ENCODE data around the gene PSAT1.
"Not testable (repeated sequence)": the region's sequence is repeated elsewhere in the genome, so short reads cannot be mapped to it uniquely, and the experiment has no call there.

The PSAT1 gene

GRCh38 chr9:78296893-78297671 is at the start of gene PSAT1:
TSS of gene PSAT1 (plus strand) at chr9:78297125. CDS start at chr9:78297211, 86 bp downstream.
- DNase-seq (ENCODE audit: low read depth in 3 of 3) = peak; percentile 85 to 89 (median 86)

GRCh38 chr9:78248635-78249034 is 48.3 kb upstream of the PSAT1 start:
- no peak for DNase-seq (ENCODE audit: low read depth in 3 of 3)

GRCh38 chr9:78249542-78249941 is 47.4 kb upstream of the PSAT1 start:
- no peak for DNase-seq (ENCODE audit: low read depth in 3 of 3)

DNA sequence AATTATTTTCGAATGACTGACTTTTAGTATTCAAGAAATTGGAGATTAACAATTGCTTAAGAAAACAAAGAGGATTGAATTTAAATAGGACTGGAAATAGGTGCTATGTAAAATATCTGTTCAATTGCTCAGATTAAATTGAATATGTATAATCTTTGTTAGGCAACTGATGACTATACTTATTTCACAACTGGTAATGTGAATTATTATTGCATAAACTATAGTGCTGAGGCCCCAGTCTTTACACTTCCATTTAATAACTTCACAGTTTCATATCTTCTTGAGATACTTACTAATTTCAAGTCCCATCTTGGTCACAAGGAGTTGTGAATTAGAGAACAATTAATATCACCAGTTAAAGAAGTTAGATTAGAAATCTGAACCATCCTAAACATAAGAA is 44.3 kb upstream of the PSAT1 start:
- no peak for DNase-seq (ENCODE audit: low read depth in 3 of 3)

DNA sequence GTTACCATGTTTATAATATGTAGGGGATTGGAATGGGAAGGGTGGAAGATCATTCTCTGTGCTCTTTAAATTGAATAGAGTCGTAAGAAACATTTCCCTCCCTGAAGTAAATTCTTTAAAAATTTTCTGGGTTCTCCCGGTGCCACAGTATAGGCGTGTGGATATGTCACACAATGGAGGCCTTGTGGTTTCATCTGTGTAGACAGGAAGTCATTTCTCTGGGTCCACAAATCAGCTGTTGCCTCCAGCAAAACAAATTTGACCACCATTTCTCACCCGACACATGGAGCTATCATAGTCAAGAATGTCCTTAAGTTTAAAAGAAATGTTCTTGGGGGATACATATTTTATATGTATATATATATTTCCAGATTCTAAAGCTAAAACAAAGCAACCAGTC is 43.6 kb upstream of the PSAT1 start:
- DNase-seq (ENCODE audit: low read depth in 3 of 3) = no peak

- no peak for DNase-seq (ENCODE audit: low read depth in 3 of 3)
Observed at GRCh38 chr9:78261403-78262001, 35.4 kb upstream of the PSAT1 start.

DNA sequence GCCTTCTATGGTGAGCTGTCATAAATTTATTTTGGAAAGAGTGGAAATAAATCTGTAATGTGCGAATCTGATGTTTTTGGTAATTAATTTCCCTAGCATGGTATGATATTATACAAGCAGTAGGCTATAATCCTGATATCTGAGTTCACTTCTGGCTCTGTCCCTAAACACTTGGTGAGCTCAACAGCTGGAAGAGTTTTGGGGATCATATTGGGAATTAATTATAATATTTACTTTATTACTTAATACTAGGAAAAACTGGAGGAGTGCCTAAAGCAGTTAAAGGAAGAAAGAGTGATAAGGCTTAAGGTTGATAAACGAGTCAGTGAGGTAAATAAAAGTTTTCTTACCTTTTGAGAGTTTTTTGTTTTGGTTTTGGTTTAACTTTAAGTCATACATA is 34.3 kb upstream of the PSAT1 start:
- no peak for DNase-seq (ENCODE audit: low read depth in 3 of 3)

GRCh38 chr9:78267889-78268288 is 29.0 kb upstream of the PSAT1 start:
- no peak for DNase-seq (ENCODE audit: low read depth in 3 of 3)

GRCh38 chr9:78269784-78270183 is 27.1 kb upstream of the PSAT1 start:
- DNase-seq (ENCODE audit: low read depth in 3 of 3) = no peak

- DNase-seq (ENCODE audit: low read depth in 3 of 3) = no peak
Observed at GRCh38 chr9:78272307-78272706, 24.6 kb upstream of the PSAT1 start.

DNA sequence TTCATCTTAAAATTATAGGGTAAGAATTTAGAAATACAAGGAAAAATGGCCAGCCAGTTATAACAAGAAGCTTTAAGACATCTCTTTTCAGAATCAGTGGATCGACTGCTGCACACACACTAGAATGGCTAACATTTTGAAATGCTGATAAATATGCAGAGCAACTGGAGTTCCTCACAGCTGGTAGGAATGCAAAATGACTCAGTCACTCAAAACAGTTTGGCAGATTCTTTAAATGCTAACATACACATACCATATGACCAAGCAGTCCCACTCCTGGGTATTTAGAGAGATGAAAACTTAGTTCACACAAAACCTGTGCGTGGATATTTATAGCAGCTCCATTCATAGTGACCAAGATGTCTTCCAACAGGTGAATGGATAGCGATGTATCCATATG is 23.2 kb upstream of the PSAT1 start:
- no peak for DNase-seq (ENCODE audit: low read depth in 3 of 3)

- no peak for DNase-seq (ENCODE audit: low read depth in 3 of 3)
Observed at GRCh38 chr9:78278177-78278777, 18.6 kb upstream of the PSAT1 start.

GRCh38 chr9:78278801-78279200 is 18.1 kb upstream of the PSAT1 start:
- no peak for DNase-seq (ENCODE audit: low read depth in 3 of 3)

DNA sequence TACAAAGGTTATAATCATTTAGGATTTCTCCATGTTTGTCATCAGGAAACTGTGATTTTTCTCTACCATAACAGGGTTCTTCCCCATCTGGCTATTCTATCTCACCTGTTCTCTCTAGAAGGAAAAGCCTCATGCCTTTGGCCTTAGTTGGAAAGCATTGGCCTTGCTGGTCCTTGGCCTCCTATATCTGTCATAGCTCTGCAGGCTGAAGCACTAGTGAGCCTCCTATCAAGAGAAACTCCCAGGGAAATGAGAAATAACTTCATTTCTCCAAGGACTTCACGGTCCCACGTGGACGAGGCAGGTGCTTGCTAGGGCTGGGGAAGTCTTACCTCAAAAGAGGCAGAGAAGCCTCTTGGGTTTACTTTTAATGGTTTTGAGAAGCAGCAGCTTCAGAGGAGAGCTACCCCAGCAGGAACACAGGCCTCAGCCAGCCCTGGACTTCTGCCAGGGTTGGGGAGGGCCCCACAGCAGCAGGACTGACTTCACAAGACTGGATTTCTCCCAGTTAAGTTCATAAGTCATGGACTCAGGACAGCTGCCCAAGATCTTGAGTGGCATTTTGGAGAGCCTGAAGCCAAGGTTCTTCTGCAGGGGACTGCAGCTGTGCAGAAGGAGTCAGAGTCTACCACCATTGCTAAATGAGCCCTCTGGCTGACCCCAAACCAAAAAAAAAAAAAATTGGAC is 15.8 kb upstream of the PSAT1 start:
- no peak for DNase-seq (ENCODE audit: low read depth in 3 of 3)

DNA sequence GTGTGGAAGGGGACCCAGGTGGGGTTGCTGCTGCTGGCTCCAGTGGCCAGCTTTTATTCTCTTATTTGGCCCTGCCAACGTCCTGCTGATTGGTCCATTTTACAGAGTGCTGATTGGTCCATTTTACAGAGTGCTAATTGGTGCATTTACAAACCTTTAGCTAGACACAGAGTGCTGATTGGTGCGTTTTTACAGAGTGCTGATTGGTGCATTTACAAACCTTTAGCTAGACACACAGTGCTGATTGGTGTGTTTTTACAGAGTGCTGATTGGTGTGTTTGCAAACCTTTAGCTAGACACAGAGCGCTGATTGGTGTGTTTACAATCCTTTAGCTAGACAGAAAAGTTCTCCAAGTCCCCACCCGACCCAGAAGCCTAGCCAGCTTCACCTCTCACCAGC is 12.7 kb upstream of the PSAT1 start:
- not testable (repeated sequence) for DNase-seq (ENCODE audit: low read depth in 3 of 3)

GRCh38 chr9:78286125-78286524 is 10.8 kb upstream of the PSAT1 start:
- no peak for DNase-seq (ENCODE audit: low read depth in 3 of 3)

- DNase-seq (ENCODE audit: low read depth in 3 of 3) = no peak
Observed at GRCh38 chr9:78286946-78287388, 10.0 kb upstream of the PSAT1 start.

GRCh38 chr9:78288214-78288892 is 8.6 kb upstream of the PSAT1 start:
- DNase-seq (ENCODE audit: low read depth in 3 of 3) = no peak

- no peak for DNase-seq (ENCODE audit: low read depth in 3 of 3)
Observed at GRCh38 chr9:78289474-78289873, 7.5 kb upstream of the PSAT1 start.

GRCh38 chr9:78291240-78291925 is 5.5 kb upstream of the PSAT1 start:
- no peak for DNase-seq (ENCODE audit: low read depth in 3 of 3)

GRCh38 chr9:78292026-78292425 is 4.9 kb upstream of the PSAT1 start:
- DNase-seq (ENCODE audit: low read depth in 3 of 3) = no peak
